ENCODE results near the gene NCKAP5. TPM values are rescaled to one million over a fixed set of nuclear protein-coding genes. Genes with fewer than 3 reads are reported as not detected.

The NCKAP5 gene
- total and polyA plus RNA-seq, 2 experiments from 2014 or later, result 0.21 to 0.31 TPM

DNA sequence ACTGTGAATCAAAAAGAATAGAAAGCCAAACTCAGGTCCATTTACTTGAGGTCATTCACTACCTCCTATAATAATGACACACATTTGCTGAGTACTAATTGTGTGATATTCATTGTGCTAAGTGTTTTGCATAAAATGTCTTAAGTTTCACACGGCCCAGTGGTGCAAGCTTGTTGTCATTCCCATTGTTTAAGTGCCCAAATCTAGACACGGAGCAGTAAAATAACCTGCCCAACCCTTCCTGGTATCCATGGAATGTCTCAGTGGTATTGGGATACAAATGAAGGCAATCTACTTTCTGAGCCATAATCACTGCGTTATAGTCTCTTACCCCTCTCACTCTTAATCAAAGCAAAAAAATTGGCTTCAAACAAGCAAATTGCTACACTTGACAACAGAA, 233.3 kb downstream of the NCKAP5 start:
- H3K27me3 ChIP-seq, result no peaks in the 10 kb centered on the region
- DNase-seq (ENCODE audit: low read depth in 1 of 2, low spot score in 1 of 2), result no peak
- H3K27ac ChIP-seq, result no peak overlapping the region
- no peaks in the 10 kb centered on the region for H3K36me3 ChIP-seq
- TF ChIP-seq, protein P1, sequence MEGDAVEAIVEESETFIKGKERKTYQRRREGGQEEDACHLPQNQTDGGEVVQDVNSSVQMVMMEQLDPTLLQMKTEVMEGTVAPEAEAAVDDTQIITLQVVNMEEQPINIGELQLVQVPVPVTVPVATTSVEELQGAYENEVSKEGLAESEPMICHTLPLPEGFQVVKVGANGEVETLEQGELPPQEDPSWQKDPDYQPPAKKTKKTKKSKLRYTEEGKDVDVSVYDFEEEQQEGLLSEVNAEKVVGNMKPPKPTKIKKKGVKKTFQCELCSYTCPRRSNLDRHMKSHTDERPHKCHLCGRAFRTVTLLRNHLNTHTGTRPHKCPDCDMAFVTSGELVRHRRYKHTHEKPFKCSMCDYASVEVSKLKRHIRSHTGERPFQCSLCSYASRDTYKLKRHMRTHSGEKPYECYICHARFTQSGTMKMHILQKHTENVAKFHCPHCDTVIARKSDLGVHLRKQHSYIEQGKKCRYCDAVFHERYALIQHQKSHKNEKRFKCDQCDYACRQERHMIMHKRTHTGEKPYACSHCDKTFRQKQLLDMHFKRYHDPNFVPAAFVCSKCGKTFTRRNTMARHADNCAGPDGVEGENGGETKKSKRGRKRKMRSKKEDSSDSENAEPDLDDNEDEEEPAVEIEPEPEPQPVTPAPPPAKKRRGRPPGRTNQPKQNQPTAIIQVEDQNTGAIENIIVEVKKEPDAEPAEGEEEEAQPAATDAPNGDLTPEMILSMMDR (IDR thresholded peaks at IDR 0.05; ENCODE audit: low read depth, low read length), result no peak
- no peaks in the 10 kb centered on the region for H3K9me3 ChIP-seq (ENCODE audit: low read depth)
- no peaks in the 10 kb centered on the region for H3K4me1 ChIP-seq (ENCODE audit: low read depth)
- no peak overlapping the region for H3K4me3 ChIP-seq

DNA sequence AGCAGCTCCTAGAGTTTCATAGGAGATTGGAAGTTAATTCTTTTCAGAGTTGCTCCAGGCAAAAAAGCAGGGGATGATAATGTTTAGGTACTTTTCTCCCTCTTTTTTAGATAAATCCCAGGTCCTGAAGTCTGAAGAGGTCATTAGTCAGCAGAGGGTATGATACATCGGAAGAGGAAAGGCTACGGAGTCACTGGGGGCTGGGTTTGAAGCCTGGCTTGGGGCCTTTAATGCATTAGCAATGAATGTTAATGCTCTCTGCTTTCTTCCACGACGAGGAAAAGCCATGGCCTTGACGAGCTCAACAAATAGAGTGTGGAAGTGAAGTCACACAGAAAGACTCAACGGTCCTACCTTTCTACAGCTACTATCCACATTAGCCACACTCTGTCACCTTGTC, 235.1 kb downstream of the NCKAP5 start:
- Histone ChIP-seq H3K27me3 (no peaks in the 10 kb centered on the region), H3K36me3 (no peaks in the 10 kb centered on the region), H3K27ac (no peak overlapping the region), H3K4me3 (no peak overlapping the region), H3K9me3 (ENCODE audit: low read depth) (no peaks in the 10 kb centered on the region), H3K4me1 (ENCODE audit: low read depth) (no peaks in the 10 kb centered on the region)
- no peak for DNase-seq (ENCODE audit: low read depth in 1 of 2, low spot score in 1 of 2)
- TF ChIP-seq, protein P1 (IDR thresholded peaks at IDR 0.05; ENCODE audit: low read depth, low read length), result no peak

DNA sequence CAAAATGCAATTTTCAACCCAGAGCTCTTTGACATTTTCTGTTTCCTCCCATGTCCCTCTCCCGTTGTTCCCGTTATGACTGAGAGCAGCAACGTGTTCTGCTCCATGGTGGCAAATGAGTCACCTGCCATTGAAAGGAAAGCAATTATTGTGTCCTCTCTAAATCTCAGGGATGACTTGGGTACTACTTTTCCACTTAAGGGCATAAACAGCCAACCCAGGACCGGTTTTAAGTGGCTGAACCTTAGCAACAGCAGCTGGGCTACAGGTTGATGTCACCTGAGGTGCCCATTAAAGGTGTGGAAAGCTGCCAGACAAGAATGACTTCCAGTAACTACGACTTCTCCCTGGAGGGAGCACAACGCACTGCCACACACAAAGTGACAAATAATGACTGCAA, 236.8 kb downstream of the NCKAP5 start:
- TF ChIP-seq, protein P1 (IDR thresholded peaks at IDR 0.05; ENCODE audit: low read depth, low read length), result no peak

DNA sequence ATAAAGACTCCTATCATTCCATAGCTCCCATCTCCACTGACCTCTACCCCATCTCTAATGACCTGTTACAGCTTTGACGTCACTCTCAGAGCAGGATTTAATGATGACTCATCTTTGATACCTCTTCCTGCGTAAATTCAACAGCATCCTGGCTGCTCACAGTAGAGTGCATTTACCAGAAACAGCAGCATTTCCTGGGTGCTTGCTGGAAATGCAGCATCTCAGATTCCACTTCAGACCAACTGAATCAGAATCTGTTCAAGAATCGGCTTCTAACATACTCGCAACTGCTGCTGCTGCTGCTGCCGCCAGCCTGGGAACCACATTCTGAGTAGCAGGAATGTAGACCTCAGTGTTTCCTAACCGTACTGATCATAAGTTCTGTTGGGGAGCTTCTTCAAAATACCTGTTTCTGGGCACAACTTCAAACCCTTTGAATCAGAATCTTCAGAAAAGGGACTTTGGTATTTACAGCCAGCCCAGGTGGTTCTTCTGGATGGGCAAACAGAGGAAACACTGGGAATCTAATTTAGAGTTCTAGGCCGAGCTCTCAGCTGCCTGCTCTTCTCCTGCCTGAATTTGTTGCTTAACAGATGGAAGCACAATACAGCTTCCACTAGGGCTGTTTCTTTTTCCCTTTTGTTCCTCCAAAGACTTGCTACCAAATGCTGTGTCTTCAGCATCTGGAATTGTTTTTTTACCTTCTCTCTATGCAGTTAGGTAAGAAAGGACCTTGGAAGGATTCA, 241.4 kb downstream of the NCKAP5 start:
- Histone ChIP-seq H3K27ac (no peak overlapping the region), H3K4me1 (ENCODE audit: low read depth) (no peaks in the 10 kb centered on the region), H3K27me3 (no peaks in the 10 kb centered on the region), H3K36me3 (no peaks in the 10 kb centered on the region), H3K4me3 (no peak overlapping the region), H3K9me3 (ENCODE audit: low read depth) (no peaks in the 10 kb centered on the region)
- DNase-seq (ENCODE audit: low read depth in 1 of 2, low spot score in 1 of 2), result peak in 1 of 2 donors; percentile 35
- TF ChIP-seq, protein P1 (IDR thresholded peaks at IDR 0.05; ENCODE audit: low read depth, low read length), result no peak

More for the DNA sequence above, 236.8 kb downstream of the NCKAP5 start:
- no peak overlapping the region for H3K27ac ChIP-seq
- no peaks in the 10 kb centered on the region for H3K36me3 ChIP-seq
- H3K9me3 ChIP-seq (ENCODE audit: low read depth), result no peaks in the 10 kb centered on the region
- DNase-seq (ENCODE audit: low read depth in 1 of 2, low spot score in 1 of 2), result no peak
- no peaks in the 10 kb centered on the region for H3K4me1 ChIP-seq (ENCODE audit: low read depth)
- no peaks in the 10 kb centered on the region for H3K27me3 ChIP-seq
- no peak overlapping the region for H3K4me3 ChIP-seq

DNA sequence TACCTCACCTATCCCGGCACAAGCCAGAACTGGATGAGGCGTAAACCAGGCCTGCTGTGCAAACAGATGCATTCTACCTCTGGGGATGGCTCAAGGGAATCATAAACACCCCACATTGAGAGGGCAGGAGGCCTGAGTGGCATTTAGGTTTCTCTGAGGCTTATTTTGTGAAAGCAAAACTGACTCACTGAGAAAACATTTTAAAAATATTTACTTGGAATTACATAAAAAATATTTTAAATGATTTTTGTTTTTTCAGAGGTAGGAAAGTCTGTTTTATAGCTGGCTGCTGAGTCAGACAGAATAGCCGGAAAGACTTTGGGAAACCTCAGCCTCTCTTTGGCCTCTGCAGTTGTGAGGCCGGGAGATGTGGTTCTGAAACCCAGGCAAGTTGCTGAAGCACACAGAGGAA, 244.1 kb downstream of the NCKAP5 start:
- Histone ChIP-seq H3K36me3 (no peaks in the 10 kb centered on the region), H3K27ac (no peak overlapping the region), H3K9me3 (ENCODE audit: low read depth) (no peaks in the 10 kb centered on the region), H3K4me3 (no peak overlapping the region), H3K4me1 (ENCODE audit: low read depth) (no peaks in the 10 kb centered on the region), H3K27me3 (no peaks in the 10 kb centered on the region)
- peak in 1 of 2 donors; percentile 26 for DNase-seq (ENCODE audit: low read depth in 1 of 2, low spot score in 1 of 2)
- TF ChIP-seq, protein P1 (IDR thresholded peaks at IDR 0.05; ENCODE audit: low read depth, low read length), result no peak

Data from cardiac muscle cell (in vitro differentiated cells and primary cell).